A549 treated with ZK216348 at 1 μM for 4 hours (cell line): ENCODE results near the gene ZDHHC5. TPM values are rescaled to one million over a fixed set of nuclear protein-coding genes. Genes with fewer than 3 reads are reported as not detected.

Source experiments
- total RNA-seq: library from RNA; stranded (reverse); fragments of 200-300 nt; extraction: Qiagen RNA extraction; gene quantifications from 5 replicates; pipeline ENCODE4 v1.2.3, GENCODE V29; 2022; ENCODE audit warnings: low read depth

Gene ZDHHC5
- total RNA-seq: 69.4 to 79.6 TPM (median 72.6 TPM) in 5 replicates

DNA sequence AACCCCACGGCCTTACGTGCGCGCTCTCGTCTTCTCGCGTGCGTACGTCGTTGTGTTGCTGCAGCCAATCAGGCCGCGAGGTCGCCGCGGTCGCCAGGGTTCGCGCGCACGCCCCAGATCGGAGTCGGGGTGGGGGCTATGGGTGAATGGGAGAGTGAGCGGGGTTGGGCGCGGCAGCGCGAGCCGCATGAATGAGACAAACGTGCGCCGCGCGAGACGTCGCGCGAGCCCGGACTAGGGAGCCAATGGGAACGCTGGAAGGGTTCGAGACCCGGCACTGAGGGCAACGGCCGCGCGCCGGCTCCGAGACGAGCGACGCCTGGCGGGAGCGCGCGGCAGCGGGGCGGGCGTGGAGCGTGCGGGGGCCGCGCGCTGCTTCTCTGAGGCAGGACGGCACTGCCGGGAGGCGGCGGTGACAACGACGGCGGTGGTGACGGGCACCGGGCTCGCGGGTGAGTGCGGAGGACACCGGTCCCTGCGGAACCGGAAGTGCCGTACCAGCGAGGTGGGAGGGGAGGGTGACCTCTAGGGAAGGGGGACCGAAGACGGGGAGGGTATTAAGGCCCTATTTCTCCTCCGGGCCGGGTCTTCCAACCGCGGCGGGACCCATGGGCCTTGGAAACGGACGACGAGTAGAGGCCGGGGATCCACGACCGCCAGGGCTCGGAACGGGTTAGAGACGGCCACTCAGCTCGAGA lies at the start of gene ZDHHC5:
Gene ZDHHC5, plus strand, starts transcription at position 379 of the 698 bp plus-strand sequence. CDS start 4,977 bp downstream, outside the sequence.

GRCh38 chr11:57649826-57650738 lies 17.8 kb upstream of the ZDHHC5 start, which contains the start of gene YPEL4:
Gene YPEL4 (minus strand): TSS chr11:57649912. CDS start chr11:57647107, 2,805 bp downstream.

GRCh38 chr11:57657194-57658022 lies 10.5 kb upstream of the ZDHHC5 start, which contains the start of gene CLP1:
Gene CLP1 (plus strand): TSS chr11:57657762. CDS start chr11:57659477, 1,715 bp downstream.

GRCh38 chr11:57711414-57712255 lies 43.7 kb downstream of the ZDHHC5 start, which contains the start of gene MED19:
Gene MED19 (minus strand): TSS chr11:57712215. CDS start chr11:57712179, 36 bp downstream.

GRCh38 chr11:57712256-57713150 lies 44.6 kb downstream of the ZDHHC5 start, which contains the start of gene TMX2:
Gene TMX2 (plus strand): TSS chr11:57712593. CDS start chr11:57712619, 26 bp downstream.

GRCh38 chr11:57741132-57742086 lies 73.5 kb downstream of the ZDHHC5 start, which contains the start of gene SELENOH:
Gene SELENOH (plus strand): TSS chr11:57741491. CDS start chr11:57741596, 105 bp downstream.

Other genes starting within 250 kb of the ZDHHC5 start
- gene SLC43A3, start 241.0 kb upstream of the ZDHHC5 start, total RNA-seq: 0.38 to 0.75 TPM (median 0.53 TPM) in 5 replicates
- gene RTN4RL2, start 207.6 kb upstream of the ZDHHC5 start, total RNA-seq: 40.5 to 105 TPM (median 92.6 TPM) in 5 replicates
- gene SLC43A1, start 152.4 kb upstream of the ZDHHC5 start, total RNA-seq: 2.1 to 3.7 TPM (median 2.9 TPM) in 5 replicates
- gene TIMM10, start 137.4 kb upstream of the ZDHHC5 start, total RNA-seq: 147 to 188 TPM (median 152 TPM) in 5 replicates
- gene SMTNL1, start 130.5 kb upstream of the ZDHHC5 start, total RNA-seq: not detected in 5 replicates
- 31.1 to 38.6 TPM (median 35.6 TPM) in 5 replicates for gene UBE2L6, start 100.4 kb upstream of the ZDHHC5 start, total RNA-seq
- gene SERPING1, start 70.4 kb upstream of the ZDHHC5 start, total RNA-seq: 0.21 to 0.85 TPM (median 0.42 TPM) in 5 replicates
- gene YPEL4, start 18.2 kb upstream of the ZDHHC5 start, total RNA-seq: 0.27 to 0.62 TPM (median 0.33 TPM) in 5 replicates
- 27.6 to 32.1 TPM (median 28.8 TPM) in 5 replicates for gene CLP1, start 10.4 kb upstream of the ZDHHC5 start, total RNA-seq
- gene MED19, start 44.1 kb downstream of the ZDHHC5 start, total RNA-seq: 27.6 to 35.8 TPM (median 33.7 TPM) in 5 replicates
- gene TMX2, start 44.5 kb downstream of the ZDHHC5 start, total RNA-seq: 144 to 167 TPM (median 149 TPM) in 5 replicates
- gene SELENOH, start 73.4 kb downstream of the ZDHHC5 start, total RNA-seq: 87.5 to 157 TPM (median 137 TPM) in 5 replicates
- not detected in 5 replicates for gene BTBD18, start 83.7 kb downstream of the ZDHHC5 start, total RNA-seq
- 56.2 to 73.7 TPM (median 65.9 TPM) in 5 replicates for gene CTNND1, start 93.7 kb downstream of the ZDHHC5 start, total RNA-seq